ENCODE data around the gene HOXA11.

The HOXA11 gene

DNA sequence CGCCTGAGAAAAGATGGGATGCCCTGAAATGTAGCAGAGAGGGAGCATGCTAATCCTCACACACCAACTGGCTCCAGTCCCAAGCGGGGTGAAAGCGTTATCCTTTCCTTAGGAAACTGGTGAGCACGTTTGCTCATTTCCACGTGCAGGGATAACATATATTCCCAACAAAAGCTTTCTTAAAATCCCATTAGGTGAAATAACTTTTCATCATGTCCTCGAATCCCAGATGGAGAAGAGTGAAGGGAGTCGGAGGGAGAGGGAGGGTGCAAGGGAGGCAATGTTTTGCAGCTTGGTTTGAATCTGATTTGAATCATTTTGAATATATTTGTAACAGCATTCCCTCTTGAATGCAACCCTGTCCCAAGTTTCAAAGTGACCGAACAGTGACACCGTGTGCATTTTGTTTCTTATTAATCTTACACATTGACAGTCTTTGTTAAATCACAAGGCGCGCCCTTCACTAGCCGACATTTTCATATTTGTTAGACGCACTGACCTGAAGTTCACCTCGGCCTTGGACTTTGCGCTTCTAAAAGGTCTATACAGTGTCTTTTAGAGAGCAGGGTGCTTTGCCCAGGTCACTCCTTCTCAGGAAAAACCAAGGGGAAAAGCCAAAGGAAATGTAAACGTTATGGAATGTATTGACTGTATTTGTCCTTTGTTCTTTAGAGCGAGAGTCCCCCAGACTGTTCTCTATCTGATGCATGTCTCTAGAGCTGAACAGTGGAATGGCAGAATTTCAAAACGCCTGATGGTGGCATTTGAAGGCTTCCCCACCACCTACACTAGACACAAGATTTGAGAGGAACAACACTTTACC, 51.4 kb downstream of the HOXA11 start:
- no peak for DNase-seq (ENCODE audit: low spot score)

DNA sequence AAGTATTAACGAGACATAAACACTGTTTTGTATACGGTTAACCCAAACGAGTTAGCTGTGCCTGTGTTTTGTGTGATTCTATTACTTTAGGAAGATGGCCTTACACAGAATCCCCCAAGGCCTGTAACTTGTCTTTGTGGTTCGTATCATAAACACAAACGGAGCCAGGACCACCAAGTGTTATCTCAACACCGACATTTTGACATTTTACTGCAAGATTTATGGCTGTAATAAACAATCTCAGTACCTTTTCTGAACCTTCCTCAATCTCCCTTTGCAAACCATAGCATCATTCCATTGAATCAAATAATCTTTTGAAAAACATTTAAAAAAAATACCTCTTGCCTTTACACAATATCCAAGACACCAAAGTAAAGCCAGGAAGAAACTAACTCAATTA, 52.1 kb downstream of the HOXA11 start:
- DNase-seq (ENCODE audit: low spot score), result no peak

DNA sequence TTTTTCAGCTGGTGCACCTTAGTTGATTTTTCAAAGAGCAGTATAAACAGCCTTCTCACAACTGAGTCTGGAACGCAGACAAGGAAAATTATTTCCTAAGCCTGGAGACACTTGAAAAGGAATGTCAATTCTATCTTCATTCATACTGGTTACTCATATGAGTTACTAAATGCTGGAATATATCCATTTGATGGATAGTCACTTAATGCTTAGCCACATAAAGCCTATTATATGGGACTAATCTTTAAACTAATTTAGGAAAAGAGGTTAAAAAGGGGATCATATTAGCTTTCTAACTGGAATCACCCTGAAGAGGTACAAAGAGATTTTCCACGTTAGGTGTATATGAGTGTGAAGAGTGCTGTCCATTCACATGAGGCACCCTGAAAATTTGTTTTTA, 52.8 kb downstream of the HOXA11 start:
- DNase-seq (ENCODE audit: low spot score), result no peak

DNA sequence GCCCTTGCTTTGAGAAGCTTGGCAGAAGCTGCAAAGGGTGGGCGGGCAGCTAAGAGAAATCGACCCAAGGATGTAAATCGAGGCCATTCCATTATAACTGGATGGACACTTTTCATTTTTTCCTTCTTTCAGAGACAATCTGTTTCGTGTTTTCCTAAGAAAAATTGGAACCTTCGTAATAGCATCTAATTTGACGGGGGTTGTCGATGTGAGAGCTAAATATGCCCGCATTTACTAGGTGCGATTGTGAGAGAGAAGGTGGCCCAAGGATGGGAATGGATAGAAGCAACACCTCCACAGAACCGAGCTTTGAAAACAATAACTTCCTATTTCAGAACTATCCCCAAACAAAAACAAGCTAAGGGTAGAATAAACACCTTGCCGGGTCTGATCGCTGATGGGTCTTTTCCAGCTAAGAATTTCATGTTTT, 53.6 kb downstream of the HOXA11 start:
- no peak for DNase-seq (ENCODE audit: low spot score)
